ENCODE measurements around the gene PLLP.
A peak's percentile ranks its signal among the peaks of the same experiment; 100 is the strongest.
"Not testable (repeated sequence)": the region's sequence is repeated elsewhere in the genome, so short reads cannot be mapped to it uniquely, and the experiment has no call there.

Gene PLLP

DNA sequence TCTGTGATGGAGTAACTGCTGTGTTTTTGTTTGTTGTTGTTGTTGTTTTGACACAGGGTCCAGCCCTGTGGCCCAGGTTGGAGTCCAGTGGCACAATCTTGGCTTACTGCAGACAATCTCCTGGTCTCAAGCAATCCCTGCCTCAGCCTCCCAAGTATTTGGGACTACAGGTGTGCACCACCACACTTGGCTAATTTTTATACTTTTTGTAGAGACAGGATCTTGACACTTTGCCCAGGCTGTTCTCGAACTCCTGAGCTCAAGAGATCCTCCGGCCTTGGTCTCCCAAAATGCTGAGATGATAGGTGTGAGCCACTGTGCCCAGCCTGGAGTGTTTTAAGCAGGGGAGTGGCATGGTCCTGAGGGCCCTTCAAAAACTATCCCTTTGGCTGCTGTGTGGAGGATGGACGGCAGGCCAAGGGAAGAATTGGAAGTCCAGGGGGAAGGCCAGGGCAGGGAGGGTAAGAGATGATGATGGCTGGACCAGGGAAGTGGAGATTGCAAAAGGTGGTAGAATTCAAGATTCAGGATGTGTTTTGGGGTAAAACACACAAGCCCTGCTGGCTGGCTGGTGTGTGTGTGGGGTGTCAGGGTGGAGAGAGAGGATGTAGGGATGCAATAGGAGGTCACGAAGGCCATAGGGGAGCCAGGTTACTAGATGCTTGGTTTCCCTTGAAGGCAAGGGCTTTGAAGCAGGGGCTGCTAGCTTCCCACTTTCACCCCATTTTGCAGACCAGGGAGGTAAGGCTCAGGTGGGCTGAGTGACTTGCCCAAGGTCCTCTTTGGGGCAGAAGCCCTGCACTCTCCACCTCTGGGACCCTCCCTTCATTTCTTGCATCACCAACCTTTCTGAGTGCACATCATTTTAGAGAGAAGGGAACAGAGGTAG is 18.8 kb upstream of the PLLP start:
- no peak for DNase-seq (ENCODE audit: low spot score)

DNA sequence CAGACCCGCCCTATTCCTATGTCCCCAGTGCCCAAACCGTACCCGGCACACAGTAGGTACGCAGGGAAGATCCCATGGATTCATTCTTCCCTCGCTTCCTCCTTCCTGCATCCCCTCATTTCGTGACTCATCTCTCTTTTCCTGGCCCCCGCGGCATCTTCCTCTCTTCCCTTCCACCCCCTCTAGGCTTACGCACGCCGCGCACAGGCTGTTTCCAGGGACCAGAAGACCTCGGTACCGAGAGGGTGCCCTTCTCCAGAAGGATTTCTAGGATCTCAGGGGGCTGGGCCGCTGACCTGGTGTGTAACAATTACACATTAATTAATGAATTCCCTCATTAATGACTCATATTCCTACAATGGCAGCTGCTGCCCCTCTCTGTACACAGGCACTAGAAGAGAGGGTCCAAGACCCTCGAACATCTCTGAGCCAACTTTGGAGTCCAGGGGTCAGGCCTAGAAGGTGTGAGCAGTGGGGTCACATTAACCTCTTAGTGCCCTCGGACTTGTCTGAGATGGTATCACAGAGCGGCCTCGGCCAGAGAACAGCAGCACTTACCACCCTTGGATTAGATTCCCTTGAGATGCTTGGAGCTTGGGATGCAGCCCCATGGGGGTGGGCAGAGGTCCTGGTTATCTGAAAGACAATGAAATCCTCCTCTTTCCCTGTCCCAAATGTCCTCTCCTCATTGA is 16.8 kb upstream of the PLLP start:
- DNase-seq (ENCODE audit: low spot score) = no peak

DNA sequence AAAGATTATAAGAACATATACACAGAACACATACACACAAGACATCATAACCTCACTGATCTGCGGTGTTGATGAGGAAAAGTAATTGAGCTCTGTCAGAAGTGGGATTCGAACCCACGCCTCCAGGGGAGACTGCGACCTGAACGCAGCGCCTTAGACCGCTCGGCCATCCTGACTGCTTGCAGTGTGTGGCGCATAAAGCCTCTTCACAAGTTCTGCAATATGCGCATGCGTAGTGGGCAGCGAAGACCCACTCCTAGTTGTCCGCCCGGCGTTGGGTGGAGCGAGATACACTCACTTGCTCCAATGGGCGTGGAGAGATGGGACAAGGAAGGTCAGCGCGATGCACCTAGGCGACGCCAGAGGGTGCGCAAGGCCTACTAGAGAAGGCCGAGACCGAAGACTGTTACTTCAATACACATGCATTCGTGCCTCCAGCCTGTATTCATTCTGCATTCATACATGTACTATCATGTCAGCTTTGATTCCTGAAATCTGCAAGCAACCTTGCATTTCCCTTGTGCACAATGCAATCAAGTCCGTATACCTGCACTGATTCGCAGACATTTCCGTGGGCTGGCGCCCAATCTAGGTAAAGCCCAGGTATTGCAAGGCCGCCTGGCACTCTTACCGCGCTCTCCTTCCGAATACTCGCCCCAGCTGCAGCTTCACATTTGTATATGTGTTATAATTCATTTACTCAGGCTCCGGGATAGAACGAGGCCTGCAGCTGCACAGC is 16.1 kb upstream of the PLLP start:
- DNase-seq (ENCODE audit: low spot score) = peak; percentile 100

DNA sequence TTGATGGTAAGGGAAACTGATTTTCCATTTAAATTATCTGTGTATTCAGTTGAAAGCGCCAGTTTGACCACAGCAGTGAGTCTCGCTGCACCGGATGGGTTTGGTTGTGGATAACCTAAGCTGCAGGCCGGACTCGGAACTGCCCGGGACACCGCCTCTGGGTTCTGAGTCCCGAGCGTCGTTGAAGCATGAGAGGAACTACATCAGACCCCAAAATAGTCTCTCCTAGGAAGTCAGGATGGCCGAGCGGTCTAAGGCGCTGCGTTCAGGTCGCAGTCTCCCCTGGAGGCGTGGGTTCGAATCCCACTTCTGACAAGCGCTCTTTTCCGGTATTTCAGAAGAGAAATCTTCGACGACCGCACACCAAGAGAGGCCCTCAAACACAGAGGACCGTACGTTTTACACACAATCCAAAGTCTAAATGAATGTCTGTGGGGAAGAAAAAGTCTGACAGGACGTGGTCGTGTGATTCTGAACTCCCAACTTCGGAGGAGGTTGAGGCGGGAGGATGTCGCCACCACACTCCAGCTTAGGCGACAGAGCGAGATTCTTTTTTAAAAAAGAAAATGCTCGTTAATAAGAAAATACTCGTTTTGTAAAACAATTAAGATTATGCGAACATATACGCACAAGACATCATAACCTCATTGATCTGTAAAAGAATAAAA is 15.4 kb upstream of the PLLP start:
- DNase-seq (ENCODE audit: low spot score) = peak; percentile 94

DNA sequence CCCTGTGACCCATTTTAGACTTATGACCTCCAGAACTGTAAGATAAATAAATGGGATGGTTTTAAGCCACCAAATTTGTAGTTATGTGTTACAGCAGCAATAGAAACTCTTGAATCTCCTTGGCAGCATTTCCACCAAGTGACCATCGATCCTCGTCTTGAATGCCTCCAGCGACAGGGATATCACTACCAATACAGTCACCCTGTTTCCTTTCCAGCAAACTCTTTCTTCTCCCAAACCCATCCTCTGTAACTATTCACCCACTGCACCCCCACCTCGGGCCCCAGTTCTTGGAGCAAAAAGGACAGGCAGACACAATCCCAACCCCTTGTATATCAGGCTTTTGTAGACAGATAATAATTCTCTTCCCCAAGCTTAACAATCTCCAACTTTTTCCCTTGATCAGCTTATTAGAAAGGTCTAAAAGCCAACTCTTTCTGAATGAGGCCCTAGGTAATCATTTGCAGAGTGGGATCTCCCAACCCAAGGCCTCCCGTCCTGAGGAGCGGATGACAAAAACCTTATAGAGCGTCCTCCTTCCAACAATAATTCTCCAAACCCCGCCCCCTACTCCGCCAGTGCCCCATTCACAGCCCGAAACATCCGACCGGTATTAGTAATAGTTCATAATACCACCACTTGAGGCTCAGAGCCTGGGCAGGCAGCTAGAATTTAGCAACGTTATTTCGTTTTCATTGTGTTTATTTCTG is 14.7 kb upstream of the PLLP start:
- no peak for DNase-seq (ENCODE audit: low spot score)

DNA sequence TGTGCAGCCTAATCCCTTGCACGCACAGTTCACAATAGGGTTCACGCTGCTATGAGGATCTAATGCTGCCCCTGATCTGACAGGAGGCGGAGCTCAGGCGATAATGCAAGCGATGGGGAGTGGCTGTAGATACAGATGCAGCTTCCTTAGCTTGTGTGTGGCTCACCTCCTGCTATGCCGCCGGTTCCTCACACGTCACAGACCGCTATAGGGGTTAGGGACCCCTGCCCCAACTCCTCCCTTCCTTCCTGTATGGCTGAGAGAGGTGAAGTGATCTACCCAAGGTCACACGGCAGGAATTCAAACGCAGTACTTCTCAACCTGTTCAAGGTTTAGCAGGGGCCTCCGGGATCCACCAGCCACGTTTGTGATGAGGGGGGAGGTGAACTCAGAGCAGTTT is 13.4 kb upstream of the PLLP start:
- no peak for DNase-seq (ENCODE audit: low spot score)

DNA sequence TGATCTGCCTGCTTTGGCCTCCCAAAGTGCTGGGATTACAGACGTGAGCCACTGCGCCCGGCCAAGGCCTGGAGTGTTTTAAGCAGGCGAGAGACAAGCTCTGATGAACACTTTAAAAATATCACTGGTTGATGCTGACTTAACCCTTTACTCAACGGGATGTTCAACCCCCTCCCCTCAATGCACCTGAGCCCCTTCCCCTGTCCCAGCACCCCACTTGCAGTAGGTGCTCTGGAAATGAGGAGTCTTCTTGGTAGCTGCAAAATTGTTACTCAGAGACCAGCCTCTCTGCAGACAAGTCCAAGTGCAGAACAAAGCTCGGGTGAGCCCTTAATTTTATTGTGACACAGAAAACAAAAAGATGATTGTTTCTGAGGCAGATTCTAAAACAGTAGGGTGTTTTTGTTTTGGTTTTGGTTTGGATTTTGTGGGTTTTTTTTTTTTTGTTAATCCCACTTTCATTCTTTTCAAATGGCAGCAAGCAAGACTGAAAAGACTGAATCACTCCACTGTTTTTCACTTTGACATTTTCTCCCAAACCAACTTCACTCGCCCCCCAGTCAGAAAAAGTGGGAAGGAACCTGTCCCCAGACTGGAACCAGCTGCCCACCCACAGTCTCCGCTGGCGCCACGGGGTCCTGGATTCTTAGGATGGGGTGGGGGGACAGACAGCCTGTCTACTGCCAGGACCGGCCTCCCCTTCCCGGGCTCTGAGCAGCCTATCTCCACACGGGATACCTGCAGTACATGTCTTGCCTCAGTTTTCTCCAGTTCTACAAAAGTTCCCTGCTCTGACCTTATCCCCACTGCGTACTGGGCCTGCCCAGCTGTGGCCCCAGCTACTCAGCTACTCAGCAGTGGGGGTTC is 5.2 kb upstream of the PLLP start:
- peak; percentile 94 for DNase-seq (ENCODE audit: low spot score)

DNA sequence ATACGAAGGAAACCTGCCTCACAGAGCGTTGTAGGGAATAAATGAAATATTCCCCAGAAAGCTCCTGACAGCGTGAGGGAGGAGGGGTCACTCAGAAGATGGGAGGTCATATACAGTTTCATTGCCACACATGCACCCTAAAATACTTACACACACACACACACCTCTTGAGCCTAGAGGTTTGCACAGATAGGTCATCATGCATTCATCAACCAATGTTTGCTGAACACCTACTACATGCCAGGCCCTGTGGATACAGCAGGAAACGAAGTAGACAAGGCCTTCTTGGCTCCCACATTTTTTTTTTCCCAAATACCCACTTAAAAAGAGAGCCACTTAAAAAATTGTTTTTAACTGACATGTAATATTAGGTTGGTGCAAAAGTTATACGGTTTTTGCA is 907 bp upstream of the PLLP start:
- peak; percentile 4 for DNase-seq (ENCODE audit: low spot score)

DNA sequence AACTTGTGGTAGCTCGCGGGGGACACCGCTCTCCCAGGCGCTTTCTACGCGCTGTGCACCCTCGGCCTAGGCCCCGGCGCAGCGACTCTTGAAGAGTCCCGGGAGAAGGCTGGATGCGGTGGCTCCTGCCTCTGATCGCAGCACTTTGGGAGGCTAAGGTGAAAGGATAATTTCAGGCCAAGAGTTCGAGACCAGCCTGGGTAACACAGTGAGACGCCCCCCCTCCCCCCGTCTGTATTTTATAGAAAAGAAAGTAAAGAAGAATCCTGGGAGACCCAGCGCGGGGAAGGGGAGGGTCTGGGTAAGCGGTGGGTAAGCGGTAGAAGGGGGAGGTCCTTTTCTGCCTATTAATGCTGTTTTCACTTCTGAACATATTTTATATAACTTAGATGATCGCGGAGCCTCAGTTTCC is 486 bp upstream of the PLLP start:
- DNase-seq (ENCODE audit: low spot score) = no peak

DNA sequence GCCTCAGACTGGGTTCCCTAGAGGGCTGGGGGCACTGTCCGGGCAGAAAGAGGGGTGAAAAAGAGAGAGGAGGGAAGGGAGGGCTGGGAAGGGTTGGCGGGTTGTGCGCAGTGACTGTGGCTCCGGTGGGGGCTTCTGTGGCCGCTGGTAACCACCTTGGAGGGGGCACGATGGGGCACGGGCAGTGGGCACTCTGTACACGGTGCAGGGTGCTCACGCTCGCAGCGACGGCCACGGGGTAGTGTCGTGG is 588 bp downstream of the PLLP start:
- no peak for DNase-seq (ENCODE audit: low spot score)

DNA sequence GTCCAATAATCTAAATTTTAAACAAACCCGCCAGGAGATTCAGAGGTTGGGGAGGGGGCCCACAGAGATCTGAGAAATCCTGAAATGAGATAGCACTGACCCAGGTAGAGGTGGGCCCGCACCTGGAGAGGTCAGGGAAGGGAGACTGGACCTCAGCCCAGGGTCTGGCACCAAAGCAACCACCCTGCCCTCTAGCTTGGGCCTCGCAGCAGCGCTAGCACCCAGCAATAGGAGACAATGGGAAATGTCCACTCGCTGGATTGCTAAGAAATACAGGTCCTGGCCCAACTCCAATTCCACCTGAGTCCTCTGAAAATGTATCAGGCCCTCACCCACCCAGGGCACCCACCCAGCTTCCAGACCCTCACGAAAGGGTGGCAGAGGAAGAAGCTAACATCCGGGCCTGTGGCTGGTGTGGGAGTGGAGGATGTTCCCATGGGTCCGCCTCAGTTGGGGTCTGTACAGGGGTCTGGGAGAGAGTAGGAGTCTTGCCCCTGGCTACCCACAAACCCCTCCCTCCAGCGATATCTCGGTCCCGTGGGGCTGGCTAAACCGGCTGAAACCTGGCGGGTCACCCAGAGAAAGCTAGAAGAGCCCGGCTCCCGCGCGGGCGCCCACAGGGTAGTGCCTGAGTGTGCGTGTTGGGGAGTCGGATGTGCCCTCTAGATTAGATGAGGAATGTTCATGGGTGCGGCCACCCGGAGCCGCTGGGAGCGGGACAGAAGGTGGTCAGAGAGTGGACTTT is 1.1 kb downstream of the PLLP start:
- DNase-seq (ENCODE audit: low spot score) = no peak

DNA sequence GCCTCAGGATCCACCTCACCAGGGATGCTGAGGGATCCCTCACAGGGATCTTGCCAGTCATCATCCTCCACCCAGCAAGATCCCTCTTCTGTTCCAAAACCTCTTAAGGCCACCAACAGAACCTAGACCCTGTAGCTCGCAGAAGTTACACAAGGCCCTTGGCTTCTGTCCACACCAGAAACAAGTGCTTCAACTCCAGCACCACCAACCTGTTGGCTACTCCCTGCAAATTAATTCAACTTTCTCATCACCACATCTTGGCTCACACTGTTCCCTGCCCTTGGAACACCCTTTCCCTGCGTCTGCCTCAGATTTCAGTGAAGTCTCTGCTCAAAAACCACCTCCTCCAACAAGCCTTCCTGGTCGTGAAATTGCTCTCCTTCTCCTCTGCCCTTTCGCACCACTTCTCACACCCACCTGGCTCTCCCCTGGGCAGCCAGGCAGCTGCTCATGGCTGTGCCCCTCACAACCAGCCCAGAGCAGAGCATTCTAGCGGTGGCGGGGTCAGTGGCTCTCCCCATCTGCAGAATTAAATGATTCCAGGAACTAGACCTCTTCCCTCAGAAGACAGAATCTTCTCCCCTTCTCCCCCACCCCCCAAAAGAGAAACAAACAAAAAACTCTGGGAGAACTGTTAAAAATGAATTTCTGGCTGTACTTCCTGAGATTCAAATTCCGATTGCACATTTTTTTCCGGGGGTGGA is 1.8 kb downstream of the PLLP start:
- DNase-seq (ENCODE audit: low spot score) = no peak

DNA sequence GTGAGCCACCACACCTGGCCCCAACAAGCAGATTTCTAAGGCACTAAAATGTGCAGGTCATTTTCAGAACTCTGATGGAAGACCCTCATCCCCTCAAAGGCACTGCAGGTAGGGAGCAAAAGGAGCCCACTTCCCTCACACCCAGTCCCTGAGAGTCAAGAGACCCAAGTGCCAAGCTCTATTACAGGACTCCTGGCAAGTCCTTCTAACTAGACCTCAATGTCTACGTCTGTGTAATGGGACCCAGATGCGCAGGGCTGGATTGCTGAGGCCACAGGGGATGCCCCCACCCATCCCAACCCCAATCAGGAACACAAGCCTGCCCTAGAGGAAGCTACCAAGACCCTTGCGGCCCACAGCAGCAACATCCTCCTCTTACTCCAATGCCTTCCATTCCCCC is 2.7 kb downstream of the PLLP start:
- no peak for DNase-seq (ENCODE audit: low spot score)

DNA sequence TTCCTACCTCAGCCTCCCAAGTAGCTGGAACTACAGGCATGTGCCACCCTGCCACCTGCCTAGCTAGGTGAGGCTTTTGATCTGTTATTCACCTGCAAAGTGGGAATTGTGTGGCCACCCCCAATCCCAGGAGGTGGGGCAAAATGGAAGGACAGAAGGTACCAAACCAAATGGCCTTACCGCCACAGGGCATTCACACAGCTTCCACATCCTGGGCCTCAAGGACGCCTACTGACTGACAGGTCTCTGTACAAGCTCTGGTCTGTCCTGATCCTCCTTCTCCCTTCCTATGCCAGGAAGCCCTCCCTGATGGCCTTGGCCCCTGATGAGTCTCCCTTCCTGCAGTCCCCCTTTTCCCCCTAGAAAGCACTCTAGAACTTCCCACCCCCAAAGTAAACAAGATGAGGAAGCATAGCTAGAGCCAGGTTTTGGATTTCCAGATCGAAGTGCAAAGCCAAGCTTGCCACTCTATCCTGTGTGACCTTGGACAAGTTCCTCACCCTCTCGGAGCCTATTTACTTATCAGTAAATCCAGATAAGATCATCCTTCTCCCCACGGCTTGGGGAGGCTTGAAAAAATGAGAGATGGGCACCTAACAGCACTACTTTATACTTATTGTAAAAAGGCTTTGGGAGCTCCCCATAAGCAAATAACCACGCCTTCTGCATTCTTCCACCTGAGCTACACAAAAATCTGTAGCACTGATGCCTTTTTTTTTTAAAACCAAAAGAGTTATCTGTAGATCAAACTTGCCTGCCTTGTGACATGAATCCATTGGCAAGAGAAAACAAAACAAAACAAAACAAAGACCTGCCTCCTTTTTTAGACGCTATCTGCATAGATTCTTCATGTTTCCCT is 4.5 kb downstream of the PLLP start:
- DNase-seq (ENCODE audit: low spot score) = no peak

DNA sequence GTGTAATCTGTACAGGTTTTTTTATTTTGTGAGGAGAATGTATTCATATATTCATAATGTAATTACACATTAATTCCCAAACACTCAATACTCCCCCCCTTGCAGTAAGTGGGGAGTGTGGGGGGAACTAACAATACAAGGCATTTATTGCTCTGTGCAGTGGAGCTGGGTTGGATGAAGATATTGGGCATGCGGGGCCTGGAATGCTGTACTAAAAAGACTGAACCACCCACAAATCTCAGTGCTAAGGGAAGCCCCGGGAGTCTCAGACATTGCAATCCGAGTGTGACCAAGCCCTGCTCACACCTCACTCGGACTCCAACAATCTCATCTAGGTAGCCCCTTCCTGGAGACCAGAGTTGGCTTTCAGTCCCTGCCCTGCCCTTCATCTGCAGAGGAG is 6.0 kb downstream of the PLLP start:
- peak; percentile 90 for DNase-seq (ENCODE audit: low spot score)

DNA sequence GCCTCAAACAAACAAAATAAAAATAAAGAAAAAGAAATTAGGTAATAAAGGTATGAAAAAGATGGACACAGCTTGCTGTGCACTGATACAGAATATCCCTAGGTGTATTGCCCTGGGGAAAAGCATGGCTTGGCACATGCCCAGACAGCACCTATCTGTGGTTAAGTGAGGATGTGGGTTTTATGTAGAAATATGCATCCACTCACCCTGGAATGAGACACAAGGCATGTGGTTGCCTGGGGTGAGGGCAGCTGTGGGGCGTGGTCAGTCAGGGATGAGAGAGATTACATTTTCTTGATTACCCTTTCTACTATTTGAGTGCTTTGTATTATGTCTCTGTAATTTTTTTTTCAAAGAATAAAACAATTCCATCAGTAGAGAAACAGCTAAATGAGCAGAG is 6.9 kb downstream of the PLLP start:
- DNase-seq (ENCODE audit: low spot score) = no peak

DNA sequence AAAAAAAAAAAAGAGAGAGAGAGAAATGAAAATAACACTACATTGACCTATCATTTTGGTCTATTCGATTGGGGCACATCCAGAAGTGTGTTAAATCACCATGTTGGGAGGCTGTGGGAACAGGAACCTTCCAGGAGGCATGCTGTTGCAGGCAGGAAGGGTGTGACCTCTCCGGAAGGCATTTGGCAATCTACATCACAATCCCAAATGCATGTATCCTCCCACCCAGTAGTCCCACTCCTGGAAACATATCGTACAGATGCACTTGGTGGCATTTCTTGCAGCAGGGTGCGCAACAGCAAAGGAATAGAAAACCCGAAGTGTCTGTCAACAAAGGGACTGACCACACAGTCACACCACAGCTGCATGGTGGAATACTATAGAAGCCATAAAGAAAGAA is 7.9 kb downstream of the PLLP start:
- DNase-seq (ENCODE audit: low spot score) = peak; percentile 62

DNA sequence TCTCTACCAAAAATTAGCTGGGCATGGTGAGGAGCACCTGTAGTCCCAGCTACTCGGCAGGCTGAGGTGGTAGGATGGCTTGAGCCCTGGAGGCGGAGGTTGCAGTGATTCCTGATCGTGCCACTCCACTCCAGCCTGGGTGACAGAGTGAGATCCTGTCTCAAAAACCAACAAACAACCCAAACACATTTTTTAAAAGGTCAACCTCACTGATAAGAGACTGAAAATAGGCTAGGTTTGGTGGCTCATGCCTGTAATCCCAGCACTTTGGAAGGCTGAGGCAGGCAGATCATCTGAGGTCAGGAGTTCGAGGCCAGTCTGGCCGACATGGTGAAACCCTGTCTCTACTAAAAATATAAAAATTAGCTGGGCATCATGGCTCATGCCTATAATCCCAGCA is 8.5 kb downstream of the PLLP start:
- DNase-seq (ENCODE audit: low spot score) = not testable (repeated sequence)

DNA sequence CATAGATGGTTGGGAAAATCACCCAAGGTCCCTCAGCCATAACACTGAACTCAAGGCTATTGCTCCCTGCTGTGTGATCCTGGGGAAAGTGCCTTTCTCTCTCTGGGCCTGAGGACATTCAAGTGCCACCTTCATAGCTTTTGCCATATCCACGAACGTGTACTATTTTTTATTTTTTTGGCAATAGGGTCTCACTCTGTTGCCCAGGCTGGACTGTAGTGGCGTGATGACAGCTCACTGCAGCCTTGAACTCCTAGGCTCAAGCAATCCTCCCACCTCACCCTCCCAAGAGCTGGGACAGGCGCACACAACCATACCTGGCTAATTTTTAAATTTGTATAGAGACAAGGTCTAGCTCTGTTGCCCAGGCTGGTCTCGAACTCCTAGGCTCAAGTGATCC is 10.6 kb downstream of the PLLP start:
- no peak for DNase-seq (ENCODE audit: low spot score)

Measured in pons (tissue), 1 donor.